GM19324 (cell line): ENCODE data around the gene TSHR.

Source experiments
- ATAC-seq: cut with Tn5 transposase; IDR thresholded peaks from one replicate; pipeline ENCODE4 v1.9.1; 2021; ENCODE audit warnings: mild to moderate bottlenecking, moderate library complexity; ENCODE audit not compliant: unreplicated experiment, low FRiP score

TSHR gene

DNA sequence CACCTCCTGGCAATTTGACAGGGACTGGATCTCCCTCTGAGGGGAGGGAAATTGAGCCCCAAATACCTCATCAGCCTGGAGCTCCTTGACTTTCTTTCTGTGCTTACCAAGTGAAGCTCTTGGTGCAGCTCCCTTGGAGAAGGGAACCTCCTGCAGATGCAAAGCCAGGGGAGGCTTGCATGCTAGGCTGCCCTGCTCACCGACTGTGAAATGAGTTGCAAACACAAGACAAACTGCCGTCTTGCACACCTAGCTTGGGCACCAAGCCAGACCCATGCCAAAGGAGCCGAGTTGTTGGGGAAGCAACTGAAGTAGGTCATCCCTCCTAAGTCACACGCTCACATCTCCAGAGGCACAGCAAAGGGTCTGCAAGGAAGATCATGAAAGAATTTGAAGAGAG is 170.1 kb downstream of the TSHR start:
- ATAC-seq, result no peak

DNA sequence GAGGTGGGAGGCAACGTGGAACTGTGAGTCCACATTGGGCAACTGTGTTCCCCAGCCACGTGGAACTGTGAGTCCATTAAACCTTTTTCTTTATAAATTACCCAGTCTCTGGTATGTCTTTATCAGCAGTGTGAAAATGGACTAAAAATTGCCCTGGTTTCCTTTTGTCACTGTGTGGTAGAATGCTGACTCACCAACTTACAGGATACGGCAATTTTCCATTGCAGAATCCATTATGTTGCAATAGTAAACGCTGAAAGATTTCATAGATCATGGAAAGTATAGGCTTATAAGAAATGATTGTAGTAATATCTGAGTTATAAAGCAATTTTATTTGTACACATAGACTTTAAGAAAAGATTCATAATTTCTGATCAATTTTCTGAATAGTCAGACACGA is 172.4 kb downstream of the TSHR start:
- ATAC-seq, result no peak

DNA sequence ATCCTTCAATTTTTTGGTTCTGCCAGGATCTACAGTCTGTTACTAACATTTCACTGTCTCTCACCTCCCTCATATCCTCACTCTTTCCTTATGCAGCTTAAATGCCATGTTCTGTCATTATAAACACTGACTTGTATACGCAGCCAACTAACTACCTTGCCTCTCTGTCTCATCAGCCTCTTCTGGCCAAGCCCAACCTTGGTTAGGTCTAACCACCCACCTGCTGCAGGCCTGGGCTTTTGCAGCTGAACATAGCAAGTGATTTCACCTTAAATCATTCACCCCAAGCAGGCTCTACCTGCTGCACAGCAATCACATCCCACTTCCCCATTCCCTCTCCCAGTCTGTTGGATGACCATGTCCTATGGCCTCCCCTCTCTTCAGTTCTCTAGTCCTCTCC is 173.8 kb downstream of the TSHR start:
- no peak for ATAC-seq

DNA sequence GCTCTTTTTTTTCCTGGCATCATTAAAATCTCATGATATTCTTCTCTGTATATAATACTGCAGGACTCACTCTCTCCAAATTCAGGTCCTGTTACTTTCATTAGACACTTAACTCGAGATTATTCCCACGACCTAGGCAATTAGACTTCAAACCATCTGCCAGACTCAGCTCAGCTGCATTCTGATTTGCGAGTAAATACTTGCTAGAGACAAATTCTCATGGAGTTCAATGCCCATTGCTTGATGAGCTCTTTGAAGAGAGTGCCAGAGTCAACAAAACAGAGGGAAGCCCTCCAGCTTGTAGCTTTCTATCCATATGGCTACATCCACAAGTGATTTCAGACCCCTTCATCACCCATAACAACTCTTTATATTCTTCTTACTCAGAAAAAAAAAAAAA is 177.0 kb downstream of the TSHR start:
- ATAC-seq, result no peak

DNA sequence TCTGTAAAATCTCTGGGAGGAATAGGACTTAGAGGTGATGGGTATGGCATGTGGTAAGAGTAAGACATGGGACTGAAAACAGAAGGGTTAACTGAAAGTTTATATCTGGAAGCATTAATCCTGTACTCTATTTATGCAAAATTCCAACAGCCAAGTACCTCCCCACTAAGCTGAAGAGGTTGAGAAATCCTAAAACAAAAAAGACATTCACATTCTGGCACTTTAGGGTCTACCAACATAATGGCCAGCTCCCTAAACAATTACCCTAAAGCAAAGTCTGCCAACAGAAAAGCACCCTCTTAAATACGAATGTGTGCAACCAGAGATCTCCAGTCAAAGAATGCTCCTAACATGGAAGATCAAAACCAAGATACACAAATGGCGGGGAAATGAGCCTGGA is 178.0 kb downstream of the TSHR start:
- no peak for ATAC-seq

DNA sequence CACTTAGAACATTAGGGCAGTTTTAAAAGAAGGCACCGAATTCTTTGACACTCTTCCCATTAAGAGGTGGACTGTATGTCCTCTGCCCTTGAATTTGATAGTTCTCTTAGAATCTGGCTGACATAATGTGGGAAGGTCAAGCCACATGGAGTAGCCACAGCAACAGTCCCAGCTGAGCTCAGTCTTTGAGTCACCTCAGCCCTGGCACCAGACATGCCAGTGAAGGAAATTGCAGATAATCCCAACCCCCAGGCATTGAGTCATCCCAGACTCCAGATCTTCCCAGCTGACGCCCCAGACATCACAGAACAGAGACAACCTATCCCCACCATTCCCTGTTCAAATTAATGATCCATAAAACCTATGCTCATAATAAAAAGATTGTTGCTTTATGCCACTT is 181.9 kb downstream of the TSHR start:
- no peak for ATAC-seq

DNA sequence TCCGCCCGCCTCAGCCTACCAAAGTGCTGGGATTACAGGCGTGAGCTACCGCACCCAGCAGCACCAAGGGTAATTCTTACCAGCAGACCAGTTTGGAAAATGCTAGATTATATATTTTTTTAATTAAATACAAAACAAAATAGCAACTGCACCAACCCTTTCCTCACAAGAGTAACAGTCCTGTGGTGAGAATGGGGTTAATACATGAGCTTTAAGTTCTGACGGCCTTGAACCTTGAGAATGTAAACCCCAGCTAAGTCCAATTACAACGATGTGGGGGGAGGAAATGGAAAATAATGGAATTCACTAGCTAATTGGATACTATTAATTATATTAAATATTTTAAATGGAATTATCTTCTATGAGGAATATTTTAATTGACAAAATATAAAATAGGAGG is 183.0 kb downstream of the TSHR start:
- ATAC-seq, result no peak

DNA sequence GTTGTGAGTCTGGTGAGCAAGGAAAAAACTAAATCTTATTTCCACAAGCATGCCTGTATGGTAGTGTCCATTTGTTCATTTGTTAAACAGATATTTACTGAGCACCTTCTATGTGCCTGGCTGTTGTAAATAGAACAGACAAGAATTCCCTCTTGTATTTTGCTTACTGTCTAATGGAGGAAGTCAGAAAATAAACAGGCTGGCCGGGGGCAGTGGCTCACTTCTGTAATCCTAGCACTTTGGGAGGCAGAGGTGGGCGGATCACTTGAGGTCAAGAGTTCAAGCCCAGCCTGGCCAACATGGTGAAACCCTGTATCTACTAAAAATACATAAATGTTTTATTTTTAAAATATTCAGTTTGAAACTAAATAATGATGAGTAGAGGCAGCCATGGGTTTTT is 186.0 kb downstream of the TSHR start:
- ATAC-seq, result no peak

DNA sequence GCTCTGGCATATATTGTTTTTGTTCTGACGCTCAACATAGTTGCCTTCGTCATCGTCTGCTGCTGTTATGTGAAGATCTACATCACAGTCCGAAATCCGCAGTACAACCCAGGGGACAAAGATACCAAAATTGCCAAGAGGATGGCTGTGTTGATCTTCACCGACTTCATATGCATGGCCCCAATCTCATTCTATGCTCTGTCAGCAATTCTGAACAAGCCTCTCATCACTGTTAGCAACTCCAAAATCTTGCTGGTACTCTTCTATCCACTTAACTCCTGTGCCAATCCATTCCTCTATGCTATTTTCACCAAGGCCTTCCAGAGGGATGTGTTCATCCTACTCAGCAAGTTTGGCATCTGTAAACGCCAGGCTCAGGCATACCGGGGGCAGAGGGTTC is 188.4 kb downstream of the TSHR start:
- ATAC-seq, result no peak

DNA sequence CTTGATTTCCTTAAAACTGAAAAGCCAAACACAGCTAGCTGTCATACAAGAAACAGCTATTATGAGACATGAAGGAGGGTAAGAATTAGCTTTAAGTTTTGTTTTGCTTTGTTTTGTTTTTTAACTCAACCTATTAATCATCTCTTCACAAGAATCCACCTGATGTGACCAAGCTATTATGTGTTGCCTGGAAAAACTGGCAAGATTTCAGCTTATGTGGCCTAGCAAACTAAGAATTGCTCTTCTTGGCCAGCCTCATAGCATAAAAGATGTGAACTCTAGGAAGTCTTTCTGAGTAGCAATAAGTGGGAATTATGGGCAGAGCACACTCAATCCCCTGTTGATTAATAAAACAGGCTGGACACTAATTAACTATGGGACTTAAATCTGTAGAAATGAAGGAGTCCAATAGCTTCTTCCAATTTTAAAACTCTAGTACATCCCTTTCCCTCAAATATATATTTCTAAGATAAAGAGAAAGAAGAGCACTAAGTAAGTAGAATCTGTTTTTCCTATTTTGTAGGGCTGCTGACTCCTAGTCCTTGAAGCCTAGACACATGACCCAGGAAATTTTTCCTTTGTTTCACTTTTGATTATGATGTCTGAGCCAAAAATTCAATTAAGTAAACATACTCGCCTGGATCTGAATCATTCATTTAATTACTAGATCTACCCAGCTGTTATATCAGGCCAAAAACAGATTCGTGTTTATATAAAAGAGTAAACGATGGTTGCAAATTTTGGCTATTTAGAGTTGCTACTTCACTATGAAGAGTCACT is 189.6 kb downstream of the TSHR start:
- ATAC-seq, result no peak

DNA sequence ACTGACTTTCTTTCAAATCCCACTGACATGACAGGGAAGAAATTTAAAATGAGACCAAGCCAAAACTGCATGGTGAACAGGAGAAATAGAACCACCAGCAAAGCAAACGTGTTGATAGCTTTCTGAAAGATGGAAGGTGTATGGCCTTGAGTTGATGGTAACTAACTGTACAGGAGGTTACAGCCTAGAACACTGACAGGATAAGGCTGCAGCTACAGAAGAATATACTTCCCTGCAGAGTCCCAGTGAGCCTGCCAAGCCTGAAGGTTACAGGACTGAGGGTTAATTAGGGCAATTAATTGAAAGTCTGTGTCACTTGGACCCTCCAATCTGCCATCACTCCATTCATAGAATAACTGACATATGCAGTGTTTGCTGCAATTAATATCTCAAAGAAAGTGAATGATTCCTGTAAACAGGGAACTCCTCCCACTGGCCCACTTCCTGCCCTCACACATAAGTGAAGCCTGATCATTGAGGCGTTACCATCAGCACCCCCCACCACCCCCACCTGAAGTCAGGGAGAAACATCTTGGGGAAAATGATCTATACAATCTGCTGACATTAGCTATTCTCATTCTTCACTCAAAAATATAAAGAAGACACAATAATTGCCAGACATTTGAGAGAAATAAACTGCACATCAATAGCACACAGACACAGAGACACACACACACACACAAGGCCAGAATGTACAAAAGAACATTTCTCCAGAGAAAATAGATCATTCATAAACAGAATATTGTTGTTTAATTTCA is 191.9 kb downstream of the TSHR start:
- ATAC-seq, result no peak

DNA sequence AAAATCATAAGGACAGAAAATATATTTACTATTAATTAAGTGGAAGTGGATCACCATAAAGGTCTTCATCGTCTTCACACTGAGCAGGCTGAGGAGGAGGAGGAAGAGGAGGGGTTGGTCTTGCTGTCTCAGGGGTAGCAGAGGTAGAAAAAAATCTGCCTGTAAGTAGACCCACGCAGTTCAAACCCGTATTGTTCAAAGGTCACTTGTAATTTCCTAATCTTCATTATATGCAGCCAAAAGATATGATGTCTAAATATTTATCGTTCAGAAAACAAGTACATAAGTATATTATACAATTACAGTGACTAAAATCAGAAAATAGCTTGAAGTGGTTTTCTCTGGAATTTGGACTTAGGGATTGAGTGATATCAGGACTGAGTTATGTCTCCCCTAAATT is 193.2 kb downstream of the TSHR start:
- ATAC-seq, result no peak

DNA sequence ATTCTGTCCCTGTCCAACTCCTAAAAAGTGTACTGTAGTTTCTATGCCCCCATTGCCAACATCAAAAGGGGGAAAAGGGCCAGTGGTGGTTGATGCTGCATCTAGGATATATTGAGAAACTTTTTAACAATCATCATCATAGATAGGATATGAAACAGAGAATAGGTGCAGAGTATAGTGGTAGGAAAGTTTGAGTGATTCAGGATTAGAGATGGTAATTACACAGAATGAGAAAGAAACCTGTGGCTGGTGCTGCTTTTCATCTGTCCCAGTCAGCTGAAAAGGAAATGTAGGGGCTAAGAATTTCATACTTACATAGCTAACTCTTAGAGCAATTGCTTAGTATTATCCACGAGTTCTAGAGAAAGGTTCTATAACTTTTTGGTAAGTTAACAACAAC is 197.8 kb downstream of the TSHR start:
- no peak for ATAC-seq

DNA sequence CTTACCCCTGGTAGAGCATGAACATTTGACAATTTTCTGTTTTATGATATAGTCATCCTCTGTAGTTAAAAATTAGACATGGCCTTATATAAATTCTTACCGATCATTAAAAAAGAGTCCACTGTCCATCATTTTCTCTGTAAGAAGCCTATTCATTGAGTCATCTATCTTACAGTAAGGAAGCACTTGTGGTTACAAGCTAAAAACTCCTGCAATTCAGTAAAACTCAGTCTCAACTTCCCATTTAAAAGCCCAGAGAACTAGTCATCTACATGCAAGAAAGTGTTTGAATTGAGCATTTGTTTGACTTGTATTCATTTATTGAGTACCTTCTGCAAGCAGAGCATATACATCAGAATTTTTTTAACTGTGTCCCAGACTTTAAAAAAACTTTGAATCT is 202.0 kb downstream of the TSHR start:
- no peak for ATAC-seq

DNA sequence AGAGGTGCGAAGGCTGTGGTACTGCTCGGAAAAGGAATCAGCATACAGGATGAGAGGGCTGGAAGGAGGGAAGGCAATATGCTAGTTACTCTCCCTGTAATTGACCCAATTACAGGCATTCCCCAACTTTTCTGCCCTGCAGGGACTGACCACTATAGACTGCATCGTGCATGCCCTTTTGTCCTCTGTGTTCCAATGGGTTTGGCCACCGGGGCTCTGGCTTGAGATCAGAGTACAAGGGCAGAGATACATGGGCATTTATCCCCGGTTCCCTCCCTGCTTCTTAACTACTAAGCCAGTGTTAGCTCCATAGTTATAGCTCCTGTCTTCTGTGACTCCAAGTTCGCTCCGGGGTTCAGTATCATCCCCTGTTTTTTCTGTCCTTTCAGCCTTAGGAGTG is 205.7 kb downstream of the TSHR start:
- ATAC-seq, result no peak

DNA sequence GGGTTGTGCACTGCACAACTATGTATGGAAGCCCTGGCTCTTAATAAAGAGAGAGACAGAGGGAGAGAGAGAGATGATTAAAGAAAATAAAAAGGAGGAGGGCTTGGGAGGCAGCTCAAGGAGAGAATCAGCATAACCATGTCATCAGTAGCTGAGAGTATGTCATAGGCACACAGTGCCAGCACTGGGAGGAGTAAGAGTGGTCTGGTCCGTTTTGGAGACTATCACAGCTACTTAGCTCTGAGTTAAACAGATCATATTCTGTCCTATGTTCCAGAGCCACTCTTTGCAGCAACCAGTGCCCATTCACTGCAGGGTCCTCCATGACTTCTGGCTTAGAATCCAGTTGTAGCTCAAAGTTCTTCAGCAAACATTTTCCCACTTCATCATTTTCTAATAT is 206.3 kb downstream of the TSHR start:
- no peak for ATAC-seq

DNA sequence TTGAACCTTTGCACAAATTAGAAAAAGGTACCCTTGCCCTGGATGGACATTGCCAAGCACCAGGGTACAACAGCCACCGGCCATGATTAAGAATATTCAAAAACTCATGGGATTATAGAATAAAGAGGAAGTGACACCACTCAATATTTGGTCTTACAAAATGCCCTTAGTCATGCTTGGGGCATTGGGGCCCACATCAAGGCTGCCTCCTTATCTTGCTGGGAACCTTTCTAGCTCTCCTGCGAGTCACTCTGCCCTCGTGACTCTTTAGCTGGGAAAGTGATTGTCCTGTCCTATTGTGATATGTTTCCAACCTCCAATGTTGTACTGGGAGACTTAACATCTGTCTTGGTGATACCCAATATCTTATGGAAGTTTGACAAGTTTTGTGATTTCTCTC is 207.5 kb downstream of the TSHR start:
- no peak for ATAC-seq

DNA sequence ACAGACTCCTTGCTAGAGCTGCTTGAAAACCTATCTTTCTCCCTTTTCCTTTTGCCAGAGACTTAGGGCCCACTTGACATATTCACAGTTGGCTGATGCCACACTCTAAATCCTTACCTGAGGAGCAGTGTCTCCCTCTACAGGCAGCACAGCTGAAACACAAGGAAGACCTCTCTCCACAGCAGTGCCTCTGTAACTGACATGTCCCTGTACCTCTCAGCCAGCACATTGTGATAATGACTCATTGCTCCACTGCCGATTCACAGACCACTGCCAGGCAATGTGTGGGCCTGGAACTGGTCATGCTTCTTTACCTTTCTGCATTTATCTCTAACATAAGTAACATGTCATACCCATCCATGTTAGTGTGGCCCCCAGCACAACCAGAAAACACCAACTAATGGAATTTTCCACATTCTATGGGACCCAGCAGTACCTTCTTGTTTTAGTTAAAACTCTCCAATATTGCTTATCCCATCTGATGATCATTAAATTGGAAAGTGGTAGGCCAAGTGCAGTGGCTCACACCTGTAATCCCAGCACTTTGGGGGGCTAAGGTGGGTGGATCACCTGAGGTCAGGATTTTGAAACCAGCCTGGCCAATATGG is 208.8 kb downstream of the TSHR start:
- ATAC-seq, result peak; percentile 78

DNA sequence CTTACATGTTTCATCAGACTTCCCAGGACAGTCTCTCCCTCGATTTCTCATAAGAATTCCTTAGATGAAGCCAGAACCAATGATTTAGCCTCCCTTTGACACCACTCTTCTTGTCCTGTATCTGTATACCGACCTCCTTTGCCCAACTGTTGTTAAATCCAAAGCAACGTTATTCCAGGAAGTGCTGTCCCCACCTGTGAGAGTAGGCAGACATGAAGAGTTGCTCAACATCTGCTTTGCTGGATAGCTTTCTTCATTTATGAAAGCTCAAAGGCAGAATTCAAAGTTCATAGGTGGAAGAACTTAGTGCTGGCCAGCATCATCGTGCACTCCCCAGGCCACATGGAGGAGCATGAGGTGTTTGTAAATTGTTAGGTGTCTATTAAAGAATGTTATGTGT is 209.8 kb downstream of the TSHR start:
- ATAC-seq, result no peak

DNA sequence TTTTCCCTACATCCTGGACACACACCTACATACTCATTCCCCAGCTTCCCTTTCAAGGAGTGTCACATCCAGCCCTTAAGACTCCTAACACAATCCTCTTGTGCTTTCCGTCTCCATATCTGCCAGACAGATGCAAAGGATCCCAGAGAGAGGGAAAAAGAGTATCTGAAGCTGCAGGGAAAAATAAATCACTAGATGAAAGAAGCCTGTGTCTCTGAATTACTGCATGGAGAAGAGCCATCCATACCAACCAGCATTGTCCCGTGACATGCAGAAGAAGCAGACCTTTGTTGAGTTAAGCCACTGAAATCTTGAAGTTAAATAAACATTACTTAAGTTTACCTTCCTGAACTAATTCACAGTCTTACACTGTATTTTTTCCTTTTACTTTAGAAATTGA is 210.7 kb downstream of the TSHR start:
- ATAC-seq, result no peak

DNA sequence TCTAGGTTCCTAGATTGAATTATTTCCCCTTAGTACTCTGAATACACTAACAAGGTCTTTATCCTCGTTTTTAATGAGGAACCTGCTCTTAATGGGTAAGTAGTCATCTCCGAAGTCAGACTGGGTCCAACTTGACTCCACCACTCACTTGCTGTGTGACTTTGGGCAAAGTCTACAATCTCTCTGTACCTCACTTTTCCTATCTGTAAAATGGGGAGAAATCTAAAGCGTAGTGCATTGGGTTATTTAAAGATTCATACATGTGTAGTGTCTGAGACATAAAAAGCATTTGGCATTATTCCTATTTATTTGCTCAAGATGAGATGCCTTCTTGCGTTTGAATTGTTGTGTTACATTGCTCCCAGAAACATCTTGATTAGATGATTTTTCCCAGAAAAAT is 213.8 kb downstream of the TSHR start:
- no peak for ATAC-seq

DNA sequence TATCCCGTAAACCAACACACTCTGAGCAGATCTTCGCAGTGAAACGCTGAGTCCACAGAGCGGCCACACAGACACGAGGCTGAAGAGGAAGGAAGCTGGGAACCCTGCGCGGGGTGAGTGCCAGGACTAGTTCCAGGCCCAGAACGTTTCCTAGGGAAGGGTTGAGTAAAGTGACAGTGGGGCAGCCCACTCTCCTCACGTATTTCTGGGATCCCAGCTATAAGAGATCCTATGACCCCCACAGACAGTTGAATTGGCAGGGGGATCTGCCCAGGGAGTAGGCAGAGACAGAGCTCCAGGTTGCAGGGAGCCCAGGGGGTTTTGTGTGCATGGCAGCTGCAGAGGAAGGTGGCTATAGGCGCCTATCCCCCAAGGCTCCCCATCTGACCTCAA is 214.3 kb downstream of the TSHR start:
- ATAC-seq, result peak; percentile 7
